ENCODE results near the gene ADAMTS3.

ADAMTS3 gene

GRCh38 chr4:72275381-72275780 lies 293.6 kb downstream of the ADAMTS3 start:
- DNase-seq: no peak

- DNase-seq: no peak
Observed at GRCh38 chr4:72274251-72274650, 294.8 kb downstream of the ADAMTS3 start.

- DNase-seq: no peak
Observed at GRCh38 chr4:72255269-72255668, 313.8 kb downstream of the ADAMTS3 start.

GRCh38 chr4:72243641-72244040 lies 325.4 kb downstream of the ADAMTS3 start:
- DNase-seq: no peak

GRCh38 chr4:72239487-72240116 lies 329.4 kb downstream of the ADAMTS3 start:
- DNase-seq: no peak
